ENCODE measurements around the gene MAF.

Gene MAF

DNA sequence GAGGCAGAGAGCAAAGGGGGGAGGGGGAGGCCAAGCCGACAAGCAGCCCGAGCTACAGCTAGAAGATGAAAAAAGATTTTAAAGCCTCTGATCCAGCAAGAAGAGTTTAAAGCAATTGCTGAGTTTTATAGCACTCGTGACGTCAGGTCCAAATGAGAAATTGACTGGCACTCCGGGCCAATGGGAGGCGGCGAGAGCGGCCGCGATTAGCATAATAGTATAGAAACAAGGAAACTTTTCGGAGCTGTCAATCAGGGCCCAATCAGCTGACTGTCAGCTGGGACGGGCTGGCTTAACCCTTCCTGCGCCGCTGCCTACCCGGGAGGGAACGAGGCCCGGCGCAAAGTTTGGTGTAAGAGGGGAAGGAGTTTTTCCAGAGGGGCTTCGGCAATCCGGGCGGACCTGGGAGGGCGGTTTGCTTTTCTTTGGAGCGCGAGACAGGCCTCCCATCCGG, at the start of gene MAF:
Gene MAF (minus strand): TSS at position 100 of the 454 bp plus-strand sequence. CDS start 835 bp downstream, outside the sequence.
- DNase-seq, result no peak

- no peak for DNase-seq
These were observed 48.3 kb upstream of the MAF start for GRCh38 chr16:79648826-79649225.

DNA sequence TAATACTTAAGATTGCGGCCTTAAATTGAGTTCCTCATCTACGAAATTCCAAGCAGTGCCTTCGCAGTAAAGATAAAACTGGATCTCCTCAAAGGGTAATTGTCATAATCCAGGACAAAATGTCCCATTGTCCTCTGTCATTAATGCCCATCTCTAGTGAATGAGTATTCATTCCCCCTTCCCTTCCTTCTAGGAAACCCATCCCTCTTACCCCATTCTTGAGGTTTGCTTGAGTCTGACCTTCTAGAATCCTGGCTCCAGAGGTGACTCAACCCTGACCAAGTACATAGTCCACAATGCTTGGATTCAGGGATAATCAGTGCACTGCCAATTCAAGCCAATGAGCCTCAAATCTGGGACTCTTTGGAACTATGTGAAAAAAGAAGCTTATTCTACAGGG, 47.0 kb upstream of the MAF start:
- DNase-seq, result no peak

GRCh38 chr16:79645701-79646100, 45.2 kb upstream of the MAF start:
- no peak for DNase-seq

DNA sequence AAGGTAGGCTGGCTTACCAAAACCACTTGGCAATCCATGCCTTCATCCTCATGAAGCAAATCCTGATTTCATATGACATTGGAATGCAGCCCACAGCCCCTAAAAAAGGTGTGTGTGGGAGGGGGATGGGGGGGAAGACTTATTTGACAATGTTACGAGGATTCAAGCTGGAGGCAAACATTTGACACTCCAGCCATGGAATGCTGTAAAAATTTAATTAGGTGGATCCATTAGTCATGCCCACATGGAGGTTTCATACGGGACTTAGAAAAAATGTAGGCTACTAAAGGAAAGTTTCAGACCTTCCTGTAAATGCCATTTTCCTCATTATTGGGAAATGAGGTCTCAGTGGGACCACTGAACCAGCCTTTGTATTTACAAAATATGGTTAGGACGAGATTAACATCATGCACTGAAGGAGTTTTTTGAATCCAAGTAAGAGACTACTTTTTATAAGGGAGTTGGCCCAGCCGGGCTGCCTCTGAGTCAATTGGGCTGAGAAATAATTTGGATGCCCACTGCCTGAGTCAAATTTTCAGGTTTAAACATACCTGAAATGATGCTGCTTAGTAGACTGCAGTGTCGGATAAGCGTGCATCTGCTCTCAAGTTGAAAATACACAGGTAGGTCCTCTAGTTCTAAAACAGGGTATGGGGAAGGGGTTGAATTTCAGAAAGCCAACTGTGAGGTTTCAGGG, 44.6 kb upstream of the MAF start:
- no peak for DNase-seq

GRCh38 chr16:79642652-79643051, 42.1 kb upstream of the MAF start:
- no peak for DNase-seq

GRCh38 chr16:79640513-79641360, 40.2 kb upstream of the MAF start:
- no peak for DNase-seq

- no peak for DNase-seq
These were observed 39.2 kb upstream of the MAF start for GRCh38 chr16:79639576-79640311.

GRCh38 chr16:79638386-79638785, 37.8 kb upstream of the MAF start:
- DNase-seq, result no peak

- DNase-seq, result no peak
These were observed 35.0 kb upstream of the MAF start for GRCh38 chr16:79635488-79635887.

DNA sequence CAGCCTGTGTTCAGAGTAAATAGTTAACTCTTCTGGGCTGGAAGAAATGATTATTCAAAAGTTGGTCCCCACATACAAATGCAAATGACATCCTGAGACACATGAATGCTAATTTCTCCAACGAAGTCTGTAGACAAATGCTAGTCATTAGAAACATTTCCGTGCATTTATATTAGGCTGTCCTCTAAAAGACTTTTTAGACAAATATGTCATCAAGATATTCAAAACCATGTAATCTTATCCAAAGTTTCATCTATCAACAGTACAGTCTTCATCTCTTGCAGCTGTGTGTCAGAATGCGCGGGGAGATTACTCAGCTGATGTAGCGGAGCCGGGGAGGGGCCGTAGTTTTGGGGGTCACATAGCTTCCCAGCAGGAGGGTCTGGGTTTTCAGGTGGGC, 33.8 kb upstream of the MAF start:
- no peak for DNase-seq

DNA sequence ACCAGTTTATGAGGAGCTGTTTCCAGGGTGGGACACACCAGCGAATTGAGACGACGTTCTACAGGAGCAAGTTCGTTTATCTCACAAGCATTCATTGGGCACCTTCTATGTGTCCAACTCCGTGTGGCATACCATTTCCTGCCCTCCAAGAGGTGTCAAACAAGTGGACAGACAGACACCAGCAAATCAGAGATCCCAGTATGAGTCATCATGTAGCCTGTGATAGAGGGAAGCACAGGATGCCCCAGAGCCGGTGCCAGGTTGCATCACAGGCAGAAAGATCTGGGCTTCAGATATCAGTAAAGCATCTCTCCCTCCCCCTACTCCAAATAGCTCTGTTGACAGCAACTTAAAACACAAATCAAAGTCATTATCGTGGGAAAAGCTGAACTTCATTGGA, 31.8 kb upstream of the MAF start:
- DNase-seq, result no peak

- DNase-seq, result no peak
These were observed 28.5 kb upstream of the MAF start for GRCh38 chr16:79628988-79629387.

GRCh38 chr16:79628501-79628975, 28.0 kb upstream of the MAF start:
- DNase-seq, result no peak

- no peak for DNase-seq
These were observed 26.6 kb upstream of the MAF start for GRCh38 chr16:79627092-79627491.

DNA sequence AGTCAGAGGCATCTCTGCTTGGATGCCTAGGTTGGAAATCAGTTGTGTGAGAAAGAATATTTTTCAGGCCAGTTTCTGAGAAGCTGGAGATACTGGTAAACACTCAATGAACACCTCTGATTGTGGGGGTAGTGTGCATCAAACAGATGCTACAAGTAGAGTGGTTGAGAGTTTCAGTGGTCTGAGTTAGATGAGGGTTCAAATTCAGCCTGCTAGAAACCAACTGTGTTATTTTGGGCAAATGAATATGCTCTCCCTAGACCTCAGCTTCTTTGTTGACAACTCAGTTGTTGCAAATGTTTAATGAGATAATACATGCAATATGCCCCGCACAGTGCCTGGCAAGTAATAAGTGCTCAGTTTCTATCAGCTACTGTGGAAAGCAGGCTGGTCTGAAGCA, 25.2 kb upstream of the MAF start:
- DNase-seq, result no peak

DNA sequence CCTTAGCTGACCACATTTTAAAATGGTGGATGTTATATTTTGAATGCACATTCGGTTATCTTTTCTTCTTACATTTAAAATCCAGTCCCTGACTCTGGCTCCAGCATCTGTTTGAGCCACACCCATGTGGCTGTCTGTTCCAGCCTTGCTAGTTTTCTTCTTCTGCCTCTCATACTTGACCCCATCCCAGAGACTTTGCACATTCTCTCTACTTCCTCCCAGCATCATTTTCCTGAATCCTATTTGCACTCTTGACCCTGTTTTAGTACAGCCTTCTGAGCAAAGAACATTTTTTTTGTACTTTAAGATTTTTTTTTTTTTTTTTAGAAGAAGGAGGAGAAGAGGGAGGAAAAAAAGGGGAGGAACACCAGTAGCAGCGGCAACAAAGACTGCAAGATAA, 23.3 kb upstream of the MAF start:
- DNase-seq, result no peak

DNA sequence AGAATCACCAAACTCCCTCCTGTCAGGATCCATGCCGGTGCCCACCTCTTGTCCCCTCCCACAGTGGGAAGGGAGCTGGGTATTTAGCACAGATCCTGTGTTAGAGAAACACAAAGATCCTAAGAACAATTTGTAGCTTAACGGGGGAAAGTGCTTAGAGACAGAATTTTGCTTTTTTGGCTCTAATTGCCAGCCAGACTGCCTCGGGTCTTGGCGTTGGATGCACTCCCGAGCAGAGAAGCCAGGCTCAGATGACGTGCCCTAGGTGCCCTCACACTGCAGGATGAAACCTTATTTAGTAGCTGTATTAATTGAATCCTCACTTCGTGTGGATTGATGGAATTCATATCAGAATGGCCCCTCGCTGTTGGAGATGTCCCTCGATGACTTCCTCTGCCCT, 22.5 kb upstream of the MAF start:
- no peak for DNase-seq

GRCh38 chr16:79621027-79621426, 20.5 kb upstream of the MAF start:
- no peak for DNase-seq

- DNase-seq, result no peak
These were observed 18.1 kb upstream of the MAF start for GRCh38 chr16:79618692-79619050.

DNA sequence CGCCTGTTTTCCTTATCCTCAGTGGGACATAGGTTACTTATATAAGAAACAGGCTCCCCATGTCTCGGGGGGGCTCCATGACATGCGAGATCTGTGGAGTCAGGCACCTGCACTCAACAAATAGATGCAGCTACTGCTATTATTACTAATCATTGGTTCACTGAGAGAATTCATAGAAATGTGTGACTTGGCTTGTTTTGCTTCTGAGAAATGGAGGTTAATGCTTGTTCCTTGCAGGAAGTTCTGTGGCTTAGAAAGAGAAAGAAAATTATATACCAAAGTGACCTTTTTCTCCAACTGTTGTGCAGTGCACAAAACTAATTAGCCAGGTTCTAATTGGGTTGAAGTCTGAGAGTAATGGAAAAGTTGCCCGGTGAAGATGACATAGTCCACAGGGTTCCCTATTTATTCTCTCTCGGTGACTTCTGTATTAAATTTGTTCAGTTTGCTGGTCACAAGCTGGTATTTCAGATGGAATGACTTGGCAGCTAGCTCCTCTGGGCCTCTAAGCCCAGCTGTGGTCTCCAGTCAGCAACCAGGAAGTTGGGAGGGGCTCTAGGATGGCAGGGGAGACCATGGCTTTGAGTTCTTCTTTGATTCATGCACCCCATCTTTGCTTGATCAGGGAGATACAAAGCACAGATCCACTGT, 17.6 kb upstream of the MAF start:
- no peak for DNase-seq

DNA sequence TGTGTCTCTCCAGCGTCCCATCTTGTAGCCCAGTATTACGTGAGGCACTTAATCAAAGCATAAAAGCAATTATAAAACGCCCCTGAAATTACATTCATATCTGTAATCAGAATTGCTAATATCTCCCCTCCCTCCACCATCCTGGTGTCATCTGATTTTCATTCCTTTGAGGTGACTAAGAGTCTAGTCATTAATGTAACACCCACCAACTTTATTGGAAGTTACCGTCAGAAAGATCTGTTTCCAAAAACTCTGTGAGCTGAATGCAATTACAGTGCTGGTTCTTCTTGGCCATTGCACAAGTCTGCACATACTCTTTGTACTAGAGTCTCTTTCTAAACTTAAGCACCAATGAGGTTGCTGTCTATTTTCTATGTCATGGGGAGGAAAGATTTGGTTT, 12.5 kb upstream of the MAF start:
- no peak for DNase-seq

DNA sequence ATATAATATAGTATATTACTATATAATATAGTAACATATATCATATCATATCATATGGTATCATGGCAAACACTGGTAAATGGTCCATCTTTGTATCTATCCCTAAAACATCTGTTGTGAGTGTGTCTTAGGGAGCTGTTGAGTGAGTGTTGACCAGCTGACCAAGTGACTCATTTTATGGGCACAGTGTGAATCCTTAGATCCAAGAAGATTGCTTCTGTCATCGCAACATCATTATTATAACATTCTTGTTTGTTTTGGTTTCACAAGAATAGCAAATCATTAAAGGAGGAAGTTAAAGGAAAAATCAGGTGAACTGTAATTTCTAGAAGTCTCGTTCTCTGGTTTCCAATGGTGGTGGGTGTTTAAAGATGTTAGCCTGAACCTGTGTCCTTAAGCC, 11.7 kb upstream of the MAF start:
- no peak for DNase-seq
